Ascending aorta (tissue), 2 donors: ENCODE measurements around the gene MARCHF6. TPM values are rescaled to one million over a fixed set of nuclear protein-coding genes. Genes with fewer than 3 reads are reported as not detected.
"Not testable (repeated sequence)": the region's sequence is repeated elsewhere in the genome, so short reads cannot be mapped to it uniquely, and the experiment has no call there.

Experiments
- DNase-seq, 2 donors: peaks; one replicate each; pipeline ENCODE4 v3.0.0-alpha.2; 2019; ENCODE audit warnings: low spot score in 2 of 2
- H3K27ac ChIP-seq, 2 donors: fragments of 200-600 bp; sonication (generic); one replicate each; pipeline ENCODE4 v1.5.1; 2016 to 2017; ENCODE audit warnings: mild to moderate bottlenecking in 1 of 2
- H3K27me3 ChIP-seq: fragments of 200-600 bp; sonication (generic); one replicate; pipeline ENCODE4 v1.5.1; 2017
- H3K36me3 ChIP-seq, 2 donors: fragments of 200-600 bp; sonication (generic); one replicate each; pipeline ENCODE4 v1.5.1; 2016
- H3K4me1 ChIP-seq, 2 donors: fragments of 200-600 bp; sonication (generic); one replicate each; pipeline ENCODE4 v1.5.1; 2016 to 2017; ENCODE audit warnings: mild to moderate bottlenecking in 1 of 2
- H3K4me3 ChIP-seq, 2 donors: fragments of 200-600 bp; sonication (generic); one replicate each; pipeline ENCODE4 v1.5.1; 2016 to 2017; ENCODE audit warnings: mild to moderate bottlenecking in 1 of 2
- H3K9me3 ChIP-seq, 2 donors: fragments of 200-600 bp; sonication (generic); one replicate each; pipeline ENCODE4 v1.5.1; 2016
- CTCF ChIP-seq, 3 experiments: fragments of 200-600 bp in 2 of 3; fragments of 450-650 bp in 1 of 3; sonication (generic) in 2 of 3; IDR thresholded peaks; one replicate each; pipeline ENCODE4 v1.5.1; 2016 to 2019; ENCODE audit warnings: antibody characterized with exemption in 3 of 3, mild to moderate bottlenecking in 1 of 3, moderate library complexity in 1 of 3
- intact Hi-C: fragments of 100-400 bp; cut with DNase I; formaldehyde crosslinking; loops from one replicate; pipeline ENCODE4 v1.15.1; 2023
- total RNA-seq: library from RNA; depleted of rRNA; stranded (reverse); fragments of >200 nt; gene quantifications from one replicate; pipeline ENCODE4 v1.1.0, GENCODE V29; 2016

The MARCHF6 gene
- total RNA-seq, 1 donor from 2014 or later = 47.0 TPM

GRCh38 chr5:10372726-10373709, 19.5 kb downstream of the MARCHF6 start:
- DNase-seq = no peak
- no peak overlapping the region for H3K4me3 ChIP-seq
- H3K4me1 ChIP-seq = peaks cover 0 to 42% of the 10 kb centered on the region in 2 donors
- H3K9me3 ChIP-seq = no peaks in the 10 kb centered on the region
- no peak overlapping the region for H3K27ac ChIP-seq
- TF ChIP-seq CTCF (IDR thresholded peaks at IDR 0.05) = no peak
- peaks cover 0 to 6% of the 10 kb centered on the region in 2 donors for H3K36me3 ChIP-seq
- no peaks in the 10 kb centered on the region for H3K27me3 ChIP-seq
- intact Hi-C loops = no loop called here

- intact Hi-C loops = no loop called here
- no peaks in the 10 kb centered on the region for H3K9me3 ChIP-seq
- H3K36me3 ChIP-seq = peaks cover 2 to 6% of the 10 kb centered on the region in 2 donors
- TF ChIP-seq CTCF (IDR thresholded peaks at IDR 0.05) = no peak
- H3K27me3 ChIP-seq = no peaks in the 10 kb centered on the region
- DNase-seq = no peak
- peak overlapping the region; percentile 5 to 18 for H3K4me3 ChIP-seq
- no peak overlapping the region for H3K27ac ChIP-seq
- peaks cover 0 to 45% of the 10 kb centered on the region in 2 donors for H3K4me1 ChIP-seq
These were observed 20.8 kb downstream of the MARCHF6 start for GRCh38 chr5:10374046-10375022.

- H3K4me1 ChIP-seq = peaks cover 0 to 45% of the 10 kb centered on the region in 2 donors
- H3K27ac ChIP-seq, H3K27me3 ChIP-seq, H3K9me3 ChIP-seq, H3K4me3 ChIP-seq, H3K36me3 ChIP-seq, intact Hi-C loops, DNase-seq: not testable (repeated sequence)
These were observed 21.7 kb downstream of the MARCHF6 start for GRCh38 chr5:10375146-10375545.

- Histone ChIP-seq H3K27me3 (no peaks in the 10 kb centered on the region), H3K27ac (no peak overlapping the region), H3K36me3 (peaks cover 6% of the 10 kb centered on the region in 2 donors), H3K9me3 (no peaks in the 10 kb centered on the region), H3K4me1 (peaks cover 0 to 42% of the 10 kb centered on the region in 2 donors), H3K4me3 (no peak overlapping the region)
- intact Hi-C loops = no loop called here
- DNase-seq = no peak
- TF ChIP-seq CTCF (IDR thresholded peaks at IDR 0.05) = no peak
These were observed 23.0 kb downstream of the MARCHF6 start for GRCh38 chr5:10376544-10376943.

- no peak overlapping the region for H3K27ac ChIP-seq
- peaks cover 0 to 36% of the 10 kb centered on the region in 2 donors for H3K4me1 ChIP-seq
- no peak overlapping the region for H3K4me3 ChIP-seq
- intact Hi-C loops = no loop called here
- H3K9me3 ChIP-seq = no peaks in the 10 kb centered on the region
- TF ChIP-seq CTCF (IDR thresholded peaks at IDR 0.05) = no peak
- peaks cover 6 to 11% of the 10 kb centered on the region in 2 donors for H3K36me3 ChIP-seq
- no peak for DNase-seq
- H3K27me3 ChIP-seq = no peaks in the 10 kb centered on the region
These were observed 23.6 kb downstream of the MARCHF6 start for GRCh38 chr5:10377081-10377480.
